AG10803 (cell line): ENCODE data around the gene CIDEB.

ENCODE experiments used
- DNase-seq: peaks from one replicate; pipeline ENCODE4 v3.0.0; 2010; ENCODE audit warnings: low read depth
- H3K4me3 ChIP-seq: 2 replicates; pipeline ENCODE4 v1.5.1; 2011; ENCODE audit warnings: mild to moderate bottlenecking, low read length, control low read depth
- CTCF ChIP-seq: conservative IDR thresholded peaks from 2 replicates; pipeline ENCODE4 v1.5.1; 2011; ENCODE audit warnings: mild to moderate bottlenecking, low read length, control low read depth, inconsistent platforms

CIDEB gene

DNA sequence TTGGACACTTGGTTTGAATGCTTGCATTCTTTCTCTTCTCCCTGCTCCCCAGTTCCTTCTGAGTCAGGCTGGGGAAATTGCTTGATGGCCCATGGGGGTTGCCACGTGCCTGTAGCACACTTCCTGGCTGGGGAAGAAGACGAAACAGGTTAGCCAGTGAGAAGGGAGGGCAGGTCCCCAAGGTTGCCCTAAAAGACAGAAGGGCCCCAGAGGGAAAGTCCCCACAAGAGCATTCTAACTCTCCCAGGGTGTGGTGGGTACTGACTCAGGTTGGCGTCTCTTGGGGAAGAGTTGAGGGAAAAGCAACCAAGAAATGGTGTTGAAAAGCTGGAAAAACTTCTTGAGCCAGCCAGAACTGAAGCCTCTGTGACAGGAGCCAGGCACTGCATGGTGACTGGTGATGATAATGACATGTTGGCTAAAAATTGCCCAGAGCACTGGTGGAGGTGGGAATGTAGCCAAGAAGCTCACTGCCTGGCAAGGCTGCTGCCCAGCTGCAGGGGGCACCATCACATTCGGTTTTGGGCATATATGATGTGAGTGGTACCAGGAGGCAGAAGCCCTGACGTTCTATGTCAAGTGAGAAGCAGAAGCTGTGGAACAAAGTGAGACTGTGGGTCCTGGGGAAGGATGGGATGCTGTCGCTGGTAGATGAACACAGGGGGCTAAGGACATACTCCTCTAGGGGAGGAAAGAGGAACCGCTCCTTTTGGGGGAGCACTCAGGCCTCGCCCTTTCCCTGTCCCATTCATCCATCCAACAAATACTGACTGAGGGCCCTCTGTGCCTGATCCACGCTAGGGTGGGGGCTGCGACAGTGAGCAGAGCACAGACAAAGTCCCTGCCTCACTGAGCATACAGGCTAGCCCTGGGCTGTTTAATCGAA, 28.2 kb downstream of the CIDEB start:
- H3K4me3 ChIP-seq = no peak overlapping the region
- TF ChIP-seq CTCF = peak; percentile 19
- DNase-seq = no peak

DNA sequence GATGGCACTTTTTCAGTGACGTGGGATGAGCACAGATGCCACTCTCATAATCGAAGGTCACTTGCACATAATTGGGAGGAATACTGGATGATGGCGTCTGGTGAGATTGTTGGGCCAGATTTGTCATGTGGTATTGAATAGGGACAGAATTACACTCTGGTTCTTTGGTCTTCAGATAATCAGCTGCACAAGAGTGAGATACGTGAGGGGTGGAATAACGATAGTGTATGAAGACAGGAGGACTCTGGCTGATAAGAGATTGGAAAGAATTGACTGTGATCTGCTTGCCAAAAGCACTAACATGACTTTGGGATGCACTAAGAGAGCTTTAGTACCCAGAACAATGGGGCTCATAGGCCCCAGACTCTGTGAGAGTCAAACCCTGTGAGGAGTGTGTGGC, 29.4 kb downstream of the CIDEB start:
- H3K4me3 ChIP-seq = no peak overlapping the region
- DNase-seq = no peak
- TF ChIP-seq CTCF = no peak

DNA sequence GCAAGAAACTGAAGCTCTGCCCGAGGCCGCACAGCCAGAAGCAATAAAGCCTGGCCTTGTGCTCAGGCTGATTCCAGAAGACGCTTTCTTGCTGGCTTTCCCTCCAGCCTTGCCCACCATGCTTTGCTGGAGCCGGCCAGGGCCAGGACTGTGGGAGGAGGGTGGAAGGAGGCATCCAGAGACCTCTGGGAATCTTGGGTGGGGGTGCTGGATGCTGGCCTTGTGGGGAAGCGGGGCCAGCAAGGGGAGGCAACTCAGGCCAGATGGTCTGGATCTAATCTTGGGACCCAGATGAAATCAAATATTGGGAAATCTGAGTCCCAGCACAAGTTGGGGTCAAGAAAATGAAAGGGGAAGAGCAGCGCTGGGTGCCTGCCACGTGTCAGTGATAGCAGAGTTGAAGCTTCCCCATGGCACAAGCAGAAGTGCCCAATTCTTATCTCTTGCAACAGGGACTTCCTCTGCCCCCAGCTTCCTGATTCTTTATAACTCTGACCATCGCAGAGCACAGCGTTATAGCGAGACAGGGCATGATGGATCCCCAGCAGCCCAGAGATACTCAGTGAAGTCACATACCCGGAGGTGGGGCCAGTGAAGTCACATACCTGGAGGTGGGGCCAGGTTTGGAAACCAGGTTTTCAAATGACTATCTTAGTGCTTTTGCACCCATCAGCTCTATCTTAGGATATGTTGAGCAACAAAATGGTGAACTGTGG, 30.0 kb downstream of the CIDEB start:
- TF ChIP-seq CTCF = no peak
- no peak for DNase-seq
- no peak overlapping the region for H3K4me3 ChIP-seq

DNA sequence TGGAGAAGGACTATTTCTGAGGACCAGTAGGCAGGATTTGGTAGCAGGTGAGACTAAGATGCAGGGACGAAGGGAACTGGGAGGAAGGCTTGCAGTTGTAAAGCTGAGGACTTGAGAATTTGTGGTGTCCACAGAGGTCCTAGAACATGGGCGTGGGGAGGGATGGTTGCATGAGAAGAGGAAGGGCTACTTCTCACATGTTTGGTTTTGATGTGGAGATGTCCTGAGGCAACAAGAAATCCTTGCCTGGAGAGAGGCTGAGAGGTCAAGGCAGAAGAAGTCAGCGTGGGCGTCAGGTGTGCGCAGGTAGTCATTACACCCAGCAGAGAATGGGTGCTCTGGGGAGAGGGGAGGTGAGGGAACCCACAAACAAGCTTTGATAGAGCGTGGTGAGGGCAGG, 30.7 kb downstream of the CIDEB start:
- no peak for TF ChIP-seq CTCF
- no peak for DNase-seq
- no peak overlapping the region for H3K4me3 ChIP-seq

DNA sequence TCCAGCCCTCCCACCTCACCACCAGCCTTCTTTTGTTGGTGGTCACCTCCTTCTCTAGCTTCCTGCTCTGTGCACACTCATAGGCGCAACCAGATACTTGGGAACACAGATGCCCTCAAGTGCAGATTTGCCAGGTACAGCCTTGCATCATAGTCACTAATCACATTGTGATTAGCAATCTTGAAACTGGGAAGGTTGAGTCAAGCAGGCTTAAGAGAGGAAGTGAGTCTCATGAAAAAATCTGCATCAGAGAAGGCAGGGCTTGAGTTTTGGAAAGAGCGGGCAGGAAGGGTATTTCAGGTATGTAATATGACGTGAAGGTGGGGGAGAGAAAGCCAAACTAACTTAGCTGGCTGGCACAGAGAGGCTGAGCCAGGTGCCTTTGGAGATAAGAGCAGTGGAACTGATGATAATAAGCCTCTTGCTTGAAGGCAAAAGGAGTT, 33.7 kb downstream of the CIDEB start:
- no peak for TF ChIP-seq CTCF
- H3K4me3 ChIP-seq = no peak overlapping the region

GRCh38 chr14:24273422-24273998, 34.3 kb downstream of the CIDEB start:
- no peak for TF ChIP-seq CTCF
- no peak for DNase-seq
- H3K4me3 ChIP-seq = no peak overlapping the region

More for the DNA sequence above, 33.7 kb downstream of the CIDEB start:
- no peak for DNase-seq
